HCT116 (cell line): ENCODE results near the gene CORO2B.

Experiments
- FOSL1 ChIP-seq: IDR thresholded peaks from 2 replicates; pipeline ENCODE4 v1.6.1; 2012; ENCODE audit warnings: low read depth
- POLR2AphosphoS5 ChIP-seq: IDR thresholded peaks from 2 replicates; pipeline ENCODE4 v1.6.1; 2011; ENCODE audit warnings: mild to moderate bottlenecking, low read depth, low read length, moderate library complexity
- TF ChIP-seq, protein P1 (sequence below), 3 experiments: fragments of 200-600 bp in 1 of 3; sonication (generic) in 1 of 3; IDR thresholded peaks in 2 of 3; conservative IDR thresholded peaks in 1 of 3; 2 replicates each; pipeline ENCODE4 v1.5.1; 2012 to 2017; ENCODE audit warnings: low read depth in 2 of 3, low read length in 2 of 3, antibody characterized with exemption in 1 of 3, borderline replicate concordance in 1 of 3, control low read depth in 1 of 3, mild to moderate bottlenecking in 1 of 3, mixed read lengths in 1 of 3, mixed run types in 1 of 3, moderate library complexity in 1 of 3; ENCODE audit not compliant: insufficient read depth in 1 of 3

DNA sequence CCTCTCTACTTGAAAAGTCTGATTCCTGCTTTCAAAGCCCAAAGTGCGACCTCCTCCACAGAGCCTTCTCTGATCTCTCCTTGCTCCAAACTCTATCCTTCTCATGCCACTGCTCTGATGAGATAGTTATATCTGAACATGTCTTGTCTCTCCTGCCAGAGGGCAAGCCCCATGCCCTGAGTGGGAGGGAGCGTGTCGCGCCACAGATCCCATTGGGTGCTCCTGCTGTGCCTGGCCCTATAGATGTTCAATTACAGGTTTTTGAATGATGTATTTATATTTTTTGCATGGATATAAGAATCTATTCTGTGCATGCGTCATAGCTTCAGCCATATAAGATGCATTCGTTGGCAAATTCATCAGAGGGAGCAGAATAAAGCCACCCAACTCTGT lies 20.4 kb downstream of the CORO2B start:
- TF ChIP-seq POLR2AphosphoS5, result no peak
- TF ChIP-seq FOSL1, result no peak
- TF ChIP-seq, protein P1, sequence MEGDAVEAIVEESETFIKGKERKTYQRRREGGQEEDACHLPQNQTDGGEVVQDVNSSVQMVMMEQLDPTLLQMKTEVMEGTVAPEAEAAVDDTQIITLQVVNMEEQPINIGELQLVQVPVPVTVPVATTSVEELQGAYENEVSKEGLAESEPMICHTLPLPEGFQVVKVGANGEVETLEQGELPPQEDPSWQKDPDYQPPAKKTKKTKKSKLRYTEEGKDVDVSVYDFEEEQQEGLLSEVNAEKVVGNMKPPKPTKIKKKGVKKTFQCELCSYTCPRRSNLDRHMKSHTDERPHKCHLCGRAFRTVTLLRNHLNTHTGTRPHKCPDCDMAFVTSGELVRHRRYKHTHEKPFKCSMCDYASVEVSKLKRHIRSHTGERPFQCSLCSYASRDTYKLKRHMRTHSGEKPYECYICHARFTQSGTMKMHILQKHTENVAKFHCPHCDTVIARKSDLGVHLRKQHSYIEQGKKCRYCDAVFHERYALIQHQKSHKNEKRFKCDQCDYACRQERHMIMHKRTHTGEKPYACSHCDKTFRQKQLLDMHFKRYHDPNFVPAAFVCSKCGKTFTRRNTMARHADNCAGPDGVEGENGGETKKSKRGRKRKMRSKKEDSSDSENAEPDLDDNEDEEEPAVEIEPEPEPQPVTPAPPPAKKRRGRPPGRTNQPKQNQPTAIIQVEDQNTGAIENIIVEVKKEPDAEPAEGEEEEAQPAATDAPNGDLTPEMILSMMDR (IDR thresholded peaks at IDR 0.05 in 2 of 3, conservative IDR thresholded peaks at IDR 0.05 in 1 of 3; ENCODE audit: borderline replicate concordance in 1 of 3, insufficient read depth in 1 of 3, low read depth in 2 of 3, low read length in 2 of 3), result no peak
